CD14-positive monocyte (primary cell): ENCODE results near the gene GABRB2. TPM values are rescaled to one million over a fixed set of nuclear protein-coding genes. Genes with fewer than 3 reads are reported as not detected.

Experiments used
- DNase-seq, 3 donors: peaks; one replicate each; pipeline ENCODE4 v3.0.0-alpha.2; 2011 to 2022
- H2AFZ ChIP-seq: 2 replicates; pipeline ENCODE4 v1.6.0; 2012; ENCODE audit warnings: mild to moderate bottlenecking, low read depth, low read length, inconsistent platforms; ENCODE audit not compliant: insufficient read depth, poor library complexity, severe bottlenecking
- H3K27ac ChIP-seq, 2 donors: 1 replicate in 1 of 2; 2 replicates in 1 of 2; pipeline ENCODE4 v1.5.1; 2012 to 2013; ENCODE audit warnings: low read length in 2 of 2, control low read depth in 1 of 2, inconsistent platforms in 1 of 2, low read depth in 1 of 2, mild to moderate bottlenecking in 1 of 2
- H3K27me3 ChIP-seq, 2 donors: one replicate each; pipeline versions ENCODE4 v1.6.0 to v1.6.1; 2011 to 2013; ENCODE audit warnings: low read length in 2 of 2; ENCODE audit not compliant: control insufficient read depth in 2 of 2, insufficient read depth in 2 of 2
- H3K36me3 ChIP-seq, 2 donors: replicated peaks in 1 of 2; 1 replicate in 1 of 2; 2 replicates in 1 of 2; pipeline versions ENCODE4 v1.5.1 to v1.6.1; 2012 to 2013; ENCODE audit warnings: low read length in 2 of 2, control low read depth in 1 of 2, inconsistent platforms in 1 of 2, mild to moderate bottlenecking in 1 of 2; ENCODE audit not compliant: insufficient read depth in 2 of 2, control insufficient read depth in 1 of 2
- H3K4me1 ChIP-seq, 2 donors: 1 replicate in 1 of 2; 2 replicates in 1 of 2; pipeline versions ENCODE4 v1.5.1 to v1.6.1; 2012 to 2013; ENCODE audit warnings: low read length in 2 of 2, control low read depth in 1 of 2, inconsistent platforms in 1 of 2, mild to moderate bottlenecking in 1 of 2, moderate library complexity in 1 of 2; ENCODE audit not compliant: insufficient read depth in 2 of 2, control insufficient read depth in 1 of 2
- H3K4me2 ChIP-seq: replicated peaks from 2 replicates; pipeline ENCODE3; 2012; ENCODE audit warnings: low read length, moderate library complexity, mild to moderate bottlenecking; ENCODE audit not compliant: poor library complexity, severe bottlenecking; ENCODE audit errors: extremely low read depth
- H3K4me3 ChIP-seq, 3 experiments: fragments of 200-600 bp in 1 of 3; sonication (generic) in 1 of 3; replicated peaks in 1 of 3; 1 replicate in 2 of 3; 2 replicates in 1 of 3; pipeline ENCODE4 v1.5.1; 2011 to 2013; ENCODE audit warnings: low read length in 3 of 3, mild to moderate bottlenecking in 3 of 3, control low read depth in 2 of 3, low read depth in 2 of 3, inconsistent platforms in 1 of 3, moderate library complexity in 1 of 3
- H3K79me2 ChIP-seq: 2 replicates; pipeline ENCODE4 v1.6.0; 2012; ENCODE audit warnings: mild to moderate bottlenecking, control low read depth, inconsistent platforms, low read length, moderate library complexity; ENCODE audit not compliant: insufficient read depth
- H3K9ac ChIP-seq: 2 replicates; pipeline ENCODE4 v1.6.0; 2017; ENCODE audit warnings: low read length, mild to moderate bottlenecking; ENCODE audit not compliant: insufficient read depth, poor library complexity, severe bottlenecking
- H3K9me3 ChIP-seq, 2 donors: replicated peaks in 1 of 2; 1 replicate in 1 of 2; 2 replicates in 1 of 2; pipeline versions ENCODE4 v1.5.1 to v1.6.1; 2012 to 2013; ENCODE audit warnings: low read length in 2 of 2, control low read depth in 1 of 2; ENCODE audit not compliant: control insufficient read depth in 1 of 2, insufficient read depth in 1 of 2
- H4K20me1 ChIP-seq: 2 replicates; pipeline ENCODE4 v1.6.0; 2012; ENCODE audit warnings: mild to moderate bottlenecking, low read length, control low read depth, moderate library complexity; ENCODE audit not compliant: insufficient read depth
- H3K27ac Mint-ChIP-seq, 7 donors: one replicate each; pipeline ENCODE4 v1.8.0; 2020; ENCODE audit warnings: mild to moderate bottlenecking in 7 of 7, mixed read lengths in 7 of 7, moderate library complexity in 6 of 7, inconsistent platforms in 2 of 7
- H3K27me3 Mint-ChIP-seq, 3 donors: one replicate each; pipeline ENCODE4 v1.8.0; 2021 to 2022; ENCODE audit warnings: low read depth in 3 of 3, mild to moderate bottlenecking in 3 of 3, mixed read lengths in 3 of 3, moderate library complexity in 3 of 3, inconsistent platforms in 1 of 3
- H3K36me3 Mint-ChIP-seq, 2 donors: one replicate each; pipeline ENCODE4 v1.8.0; 2020; ENCODE audit warnings: mixed read lengths in 2 of 2, inconsistent platforms in 1 of 2, mild to moderate bottlenecking in 1 of 2
- H3K4me1 Mint-ChIP-seq: one replicate; pipeline ENCODE4 v1.8.0; 2020; ENCODE audit warnings: mild to moderate bottlenecking, mixed read lengths
- H3K4me3 Mint-ChIP-seq, 2 donors: one replicate each; pipeline ENCODE4 v1.8.0; 2020; ENCODE audit warnings: mild to moderate bottlenecking in 2 of 2, mixed read lengths in 2 of 2, moderate library complexity in 1 of 2
- H3K9me3 Mint-ChIP-seq, 7 donors: one replicate each; pipeline ENCODE4 v1.8.0; 2020 to 2022; ENCODE audit warnings: mixed read lengths in 7 of 7, mild to moderate bottlenecking in 6 of 7, moderate library complexity in 6 of 7, inconsistent platforms in 2 of 7
- WGBS: methylation state at CpG from one replicate; pipeline ENCODE4 v1.1.5; 2013; ENCODE audit warnings: missing lambda C conversion rate; ENCODE audit not compliant: insufficient coverage; 5-methylcytosine and 5-hydroxymethylcytosine counted together
- intact Hi-C, 2 donors: fragments of 100-400 bp; cut with micrococcal nuclease; formaldehyde crosslinking; loops; one replicate each; pipeline versions ENCODE4 v1.15.0 to v1.15.1; 2023
- polyA plus RNA-seq, 3 donors: library from polyadenylated mRNA; depleted of rRNA in 1 of 3; unstranded in 2 of 3; stranded (reverse) in 1 of 3; fragments of 300-500 nt in 2 of 3; fragments of >200 nt in 1 of 3; fragmentation: Illumina TruSeq in 2 of 3; gene quantifications; 1 replicate in 2 of 3; 2 replicates in 1 of 3; pipeline ENCODE4 v1.2.3, GENCODE V29; 2012 to 2021
- TF ChIP-seq, protein P1 (sequence below): fragments of 200-600 bp; IDR thresholded peaks from one replicate; pipeline ENCODE4 v1.8.0; 2022; ENCODE audit warnings: antibody characterized with exemption, mild to moderate bottlenecking

GABRB2 gene
- polyA plus RNA-seq, 3 donors, result not detected

DNA sequence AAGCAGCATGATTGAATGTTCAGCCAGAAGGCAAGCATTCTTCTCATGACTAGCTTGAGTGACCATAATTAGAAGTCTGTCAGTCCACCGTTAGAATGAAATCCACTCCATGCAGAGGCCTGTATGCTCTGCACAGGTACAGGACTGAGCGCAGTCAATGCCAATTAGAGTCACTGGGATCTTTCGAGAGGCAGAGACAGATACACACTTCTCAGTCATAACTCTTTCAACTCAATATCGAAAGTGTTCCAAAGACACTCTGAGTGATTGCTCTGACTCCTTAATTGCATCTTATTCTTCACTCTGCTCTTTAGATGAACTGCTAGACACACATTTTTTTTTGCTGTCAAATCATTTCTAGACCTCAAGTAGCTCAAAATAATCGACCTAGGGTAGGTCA lies 203.6 kb downstream of the GABRB2 start:
- intact Hi-C loops, result no loop called here
- Mint-ChIP-seq H3K27me3 (peaks cover 0 to 2% (median 0%) of the 10 kb centered on the region in 3 donors), H3K4me3 (no peak overlapping the region), H3K27ac (no peak overlapping the region), H3K4me1 (no peaks in the 10 kb centered on the region), H3K36me3 (no peaks in the 10 kb centered on the region), H3K9me3 (peaks cover 0 to 1% (median 0%) of the 10 kb centered on the region in 7 donors)
- Histone ChIP-seq H3K9ac (no peak overlapping the region), H3K9me3 (no peaks in the 10 kb centered on the region), H3K36me3 (no peaks in the 10 kb centered on the region), H3K79me2 (no peaks in the 10 kb centered on the region), H3K27ac (no peak overlapping the region), H3K4me3 (no peak overlapping the region), H2AFZ (no peak overlapping the region), H3K4me2 (no peak overlapping the region), H3K4me1 (no peaks in the 10 kb centered on the region), H4K20me1 (no peaks in the 10 kb centered on the region), H3K27me3 (no peaks in the 10 kb centered on the region)
- TF ChIP-seq, protein P1, sequence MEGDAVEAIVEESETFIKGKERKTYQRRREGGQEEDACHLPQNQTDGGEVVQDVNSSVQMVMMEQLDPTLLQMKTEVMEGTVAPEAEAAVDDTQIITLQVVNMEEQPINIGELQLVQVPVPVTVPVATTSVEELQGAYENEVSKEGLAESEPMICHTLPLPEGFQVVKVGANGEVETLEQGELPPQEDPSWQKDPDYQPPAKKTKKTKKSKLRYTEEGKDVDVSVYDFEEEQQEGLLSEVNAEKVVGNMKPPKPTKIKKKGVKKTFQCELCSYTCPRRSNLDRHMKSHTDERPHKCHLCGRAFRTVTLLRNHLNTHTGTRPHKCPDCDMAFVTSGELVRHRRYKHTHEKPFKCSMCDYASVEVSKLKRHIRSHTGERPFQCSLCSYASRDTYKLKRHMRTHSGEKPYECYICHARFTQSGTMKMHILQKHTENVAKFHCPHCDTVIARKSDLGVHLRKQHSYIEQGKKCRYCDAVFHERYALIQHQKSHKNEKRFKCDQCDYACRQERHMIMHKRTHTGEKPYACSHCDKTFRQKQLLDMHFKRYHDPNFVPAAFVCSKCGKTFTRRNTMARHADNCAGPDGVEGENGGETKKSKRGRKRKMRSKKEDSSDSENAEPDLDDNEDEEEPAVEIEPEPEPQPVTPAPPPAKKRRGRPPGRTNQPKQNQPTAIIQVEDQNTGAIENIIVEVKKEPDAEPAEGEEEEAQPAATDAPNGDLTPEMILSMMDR, result no peak
- no peak for DNase-seq
- WGBS, result 75% methylated on average over 5 of the region's 5 CpGs

DNA sequence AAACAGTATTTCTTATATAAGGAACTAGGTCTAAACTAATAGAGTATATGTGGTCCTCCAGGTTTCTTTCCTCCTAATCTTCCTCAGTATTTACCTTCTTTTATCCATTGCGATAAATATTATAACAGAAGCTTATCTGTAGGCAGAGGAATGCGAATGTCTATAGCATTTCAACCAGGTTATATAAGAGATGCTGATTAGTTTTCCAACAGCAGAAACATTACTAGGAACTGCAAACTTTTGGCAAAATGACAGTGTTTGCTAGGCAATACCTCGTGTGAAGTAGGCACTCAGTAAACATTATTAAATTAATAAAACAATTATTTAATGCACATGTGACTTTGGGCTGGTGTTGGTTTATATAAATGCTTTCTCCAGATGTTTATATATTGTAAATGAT lies 206.5 kb downstream of the GABRB2 start:
- no peaks in the 10 kb centered on the region for H3K36me3 Mint-ChIP-seq
- Histone ChIP-seq H3K4me3 (no peak overlapping the region), H3K4me2 (no peak overlapping the region), H3K9ac (no peak overlapping the region), H3K4me1 (no peaks in the 10 kb centered on the region), H3K27me3 (no peaks in the 10 kb centered on the region), H2AFZ (no peak overlapping the region), H3K27ac (no peak overlapping the region), H4K20me1 (no peaks in the 10 kb centered on the region), H3K36me3 (no peaks in the 10 kb centered on the region), H3K79me2 (no peaks in the 10 kb centered on the region), H3K9me3 (no peaks in the 10 kb centered on the region)
- H3K4me1 Mint-ChIP-seq, result no peaks in the 10 kb centered on the region
- intact Hi-C loops, result no loop called here
- no peaks in the 10 kb centered on the region for H3K27me3 Mint-ChIP-seq
- DNase-seq, result no peak
- no peak overlapping the region for H3K4me3 Mint-ChIP-seq
- peaks cover 0 to 1% (median 0%) of the 10 kb centered on the region in 7 donors for H3K9me3 Mint-ChIP-seq
- H3K27ac Mint-ChIP-seq, result no peak overlapping the region
- TF ChIP-seq, protein P1, result no peak
- WGBS, result no CpG with 5 or more reads among the region's 3 CpGs
